ENCODE measurements around the gene GRPEL1. TPM values are rescaled to one million over a fixed set of nuclear protein-coding genes. Genes with fewer than 3 reads are reported as not detected.

GRPEL1 gene
- total and polyA plus RNA-seq, 9 of the 15 experiments (the other 6 are each of a cell fraction or from before 2014, with no cell fraction given) = 43.4 to 192 (median 86.6) TPM

GRCh38 chr4:7042503-7043283 is 25.2 kb downstream of the GRPEL1 start (continued):
- TF ChIP-seq CTCF (IDR thresholded peaks at IDR 0.05 in 2 of 3, conservative IDR thresholded peaks at IDR 0.05 in 1 of 3; ENCODE audit: insufficient read depth in 2 of 3, low read depth in 1 of 3, low read length in 3 of 3) = 0 out of 6 replicates have a peak, but pooled peaks of 1 of the 3 experiments have one; percentile 23
- peak; percentile 57 for TF ChIP-seq SP2 (IDR thresholded peaks at IDR 0.05; ENCODE audit: extremely low read depth, low read depth, low read length, poor library complexity, severe bottlenecking)
- 0 out of 2 replicates have a peak, but pooled peaks have one; percentile 19 for TF ChIP-seq PHF21A (IDR thresholded peaks at IDR 0.05; ENCODE audit: borderline replicate concordance, low read depth)
- TF ChIP-seq MEIS2 (IDR thresholded peaks at IDR 0.05; ENCODE audit: partially characterized antibody) = peak; percentile 77
- TF ChIP-seq EZH2 (IDR thresholded peaks at IDR 0.05; ENCODE audit: borderline replicate concordance, low read depth, low read length) = no peak
- peak; percentile 97 for TF ChIP-seq CTBP1 (IDR thresholded peaks at IDR 0.05; ENCODE audit: borderline replicate concordance)
- TF ChIP-seq SRF (CRISPR knock-in tag; IDR thresholded peaks at IDR 0.05) = 0 out of 4 replicates have a peak, but pooled peaks of 1 of the 2 experiments have one; percentile 6
- peak; percentile 39; the same call in 1 of the 2 replicates for TF ChIP-seq MGA (IDR thresholded peaks at IDR 0.05)
- TF ChIP-seq SIN3A (IDR thresholded peaks at IDR 0.05; ENCODE audit: borderline replicate concordance in 2 of 2, control insufficient read depth in 1 of 2, low read depth in 2 of 2, low read length in 2 of 2) = peak; percentile 96 to 98
- no peak for TF ChIP-seq ZNF212 (CRISPR knock-in tag; IDR thresholded peaks at IDR 0.05)

Data from K562 (cell line).